Left colon (tissue), 2 donors: ENCODE measurements around the gene NSRP1. TPM values are rescaled to one million over a fixed set of nuclear protein-coding genes. Genes with fewer than 3 reads are reported as not detected.
"Not testable (repeated sequence)": the region's sequence is repeated elsewhere in the genome, so short reads cannot be mapped to it uniquely, and the experiment has no call there.

Experiments used
- ATAC-seq: fragments of 200-7000 bp; cut with Tn5 transposase; one replicate; pipeline ENCODE4 v1.9.1; 2020; ENCODE audit warnings: mild to moderate bottlenecking, moderate library complexity
- DNase-seq, 2 donors: peaks; one replicate each; pipeline ENCODE4 v3.0.0-alpha.2; 2020
- intact Hi-C, 2 donors: fragments of 100-400 bp; cut with DNase I in 1 of 2; cut with micrococcal nuclease in 1 of 2; formaldehyde crosslinking; loops; one replicate each; pipeline versions ENCODE4 v1.11.2 to v1.14.0; 2022; cut with DNase I, micrococcal nuclease
- total RNA-seq, 2 donors: library from RNA; stranded (reverse); fragmentation: NEBNext Ultra II Directional; extraction: Animal tissue kit (Norgen Biotek cat#: 25700); gene quantifications; one replicate each; pipeline ENCODE4 v1.2.1, GENCODE V29; 2021
- donor health status: DM: no; HTN: no; CAD: no.
- donor health status: DM: yes; HTN: yes; CAD: no.

NSRP1 gene
- total RNA-seq, 2 donors from 2014 or later: 19.9 to 28.0 TPM

- intact Hi-C loops: no loop called here
- ATAC-seq (peak; percentile 77), DNase-seq (no peak)
These were observed 53.9 kb downstream of the NSRP1 start for GRCh38 chr17:30170415-30170987.

GRCh38 chr17:30172560-30172959, 55.9 kb downstream of the NSRP1 start:
- ATAC-seq (no peak), DNase-seq (no peak)
- intact Hi-C loops: no loop called here

DNA sequence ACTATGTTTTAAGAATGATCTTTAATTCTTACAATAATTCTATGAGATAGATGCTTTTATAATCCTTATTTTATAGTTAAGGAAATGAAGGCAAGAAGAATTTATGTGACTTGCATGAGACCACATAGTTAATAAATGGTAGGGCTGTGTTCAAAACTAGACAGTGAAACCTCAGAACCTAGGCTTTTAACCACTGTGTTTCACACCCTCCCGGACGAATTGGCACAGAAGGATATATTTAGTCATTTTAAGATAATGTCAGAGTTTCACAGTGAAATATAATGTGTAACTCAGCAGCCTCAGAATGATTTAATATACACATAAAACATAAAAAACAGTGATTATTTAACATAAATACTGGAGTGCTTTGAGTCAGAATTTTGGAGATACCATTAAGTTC, 57.0 kb downstream of the NSRP1 start:
- ATAC-seq (no peak), DNase-seq (no peak)
- intact Hi-C loops: no loop called here

GRCh38 chr17:30174556-30174955, 57.9 kb downstream of the NSRP1 start:
- no peak for ATAC-seq
- DNase-seq: no peak
- intact Hi-C loops: no loop called here

DNA sequence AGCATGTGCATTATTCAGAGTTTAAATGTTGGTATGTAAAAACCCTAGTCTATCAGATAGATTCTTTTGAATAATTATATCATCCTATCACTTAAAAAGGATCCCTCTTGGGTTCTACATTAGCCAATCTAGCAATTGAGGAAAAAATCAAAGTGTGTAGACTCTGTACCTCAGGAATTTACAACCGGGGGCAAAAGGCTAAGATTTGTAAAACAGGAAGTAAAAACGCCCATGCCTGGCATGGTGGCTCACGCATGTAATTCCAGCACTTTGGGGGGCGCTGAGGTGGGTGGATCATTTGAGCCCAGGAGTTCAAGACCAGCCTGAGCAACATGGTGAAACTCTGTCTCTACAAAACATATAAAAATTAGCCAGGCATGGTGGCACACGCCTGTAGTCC, 60.2 kb downstream of the NSRP1 start:
- peak; percentile 12 to 30 for DNase-seq
- intact Hi-C loops: no loop called here
- ATAC-seq: peak; percentile 91

- ATAC-seq (no peak), DNase-seq (no peak)
- intact Hi-C loops: no loop called here
These were observed 70.1 kb downstream of the NSRP1 start for GRCh38 chr17:30186761-30187160.

- DNase-seq (no peak), ATAC-seq (no peak)
- intact Hi-C loops: no loop called here
These were observed 71.0 kb downstream of the NSRP1 start for GRCh38 chr17:30187573-30187972.

DNA sequence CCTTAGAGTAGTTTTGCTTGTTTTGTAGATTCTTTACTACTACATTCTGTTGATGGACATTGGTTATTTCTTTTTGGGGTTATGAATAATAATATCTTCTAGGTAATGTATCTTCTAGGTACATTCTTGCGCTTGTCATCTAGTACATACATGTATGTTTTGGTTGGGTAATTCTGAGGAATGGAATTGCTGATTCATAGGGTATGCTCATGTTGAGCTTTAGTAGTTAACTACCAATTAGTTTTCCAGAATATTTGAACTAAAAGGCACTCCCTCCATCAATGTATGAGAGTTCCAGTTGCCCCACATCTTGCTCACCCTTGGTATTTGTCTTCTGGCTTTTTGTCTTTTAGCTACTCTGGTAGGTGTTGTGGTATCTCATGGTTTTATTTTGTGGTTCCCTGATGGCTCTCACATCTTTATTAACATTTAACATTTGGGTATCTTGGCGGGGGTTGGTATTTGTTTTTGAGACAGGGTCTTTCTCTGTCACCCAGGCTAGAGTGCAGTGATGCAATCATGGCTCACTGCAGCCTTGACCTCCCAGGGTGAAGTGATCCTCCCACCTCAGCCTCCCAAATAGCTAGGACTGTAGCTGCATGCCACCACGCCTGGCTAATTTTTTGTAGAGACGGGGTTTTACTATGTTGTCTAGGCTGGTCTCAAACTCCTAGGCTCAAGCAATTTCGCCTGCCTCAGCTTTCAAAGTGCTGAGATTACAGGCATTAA, 71.8 kb downstream of the NSRP1 start:
- DNase-seq: no peak
- ATAC-seq: no peak
- intact Hi-C loops: no loop called here

- ATAC-seq: no peak
- intact Hi-C loops: no loop called here
- DNase-seq: no peak
These were observed 74.5 kb downstream of the NSRP1 start for GRCh38 chr17:30191072-30191471.

DNA sequence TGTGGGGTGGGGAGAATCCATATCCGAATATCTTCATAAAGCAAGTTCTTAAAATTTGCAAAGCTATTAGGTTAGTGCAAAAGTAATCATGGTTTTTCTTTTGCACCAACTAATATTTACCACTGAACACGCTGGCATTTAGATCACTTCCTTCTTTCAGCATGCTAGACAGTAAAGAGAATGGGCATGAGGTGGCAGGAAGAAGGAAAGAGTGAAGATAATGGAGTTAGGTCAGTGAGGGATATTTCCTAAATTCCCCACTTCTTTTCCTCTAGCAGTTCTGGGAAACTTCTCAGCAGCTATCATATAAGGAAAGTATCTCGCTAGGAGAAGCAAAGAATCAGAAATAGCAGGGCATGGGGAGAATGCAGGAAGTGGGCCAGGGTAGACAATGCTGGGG, 79.9 kb downstream of the NSRP1 start:
- intact Hi-C loops: no loop called here
- ATAC-seq (no peak), DNase-seq (no peak)

DNA sequence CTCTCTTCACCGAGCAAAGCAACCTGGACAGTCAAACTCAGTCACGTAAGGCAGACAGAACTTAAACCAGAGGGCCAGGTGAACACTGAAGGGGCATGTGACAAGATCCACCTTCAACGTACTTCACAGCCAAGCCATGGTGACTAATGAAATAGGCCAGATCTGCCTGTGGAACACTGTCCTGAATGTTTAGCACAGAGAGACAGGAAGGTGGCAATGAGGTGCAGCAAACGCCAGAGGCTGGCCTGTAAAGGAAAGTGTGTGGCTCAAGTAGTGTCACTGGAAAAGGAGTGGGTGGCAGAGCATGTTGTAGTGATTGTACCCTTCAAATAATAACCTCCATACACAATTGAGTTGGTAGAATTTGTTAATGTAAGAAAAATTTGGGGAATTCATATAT, 80.8 kb downstream of the NSRP1 start:
- no peak for DNase-seq
- intact Hi-C loops: no loop called here
- ATAC-seq: no peak

GRCh38 chr17:30199600-30199999, 83.0 kb downstream of the NSRP1 start:
- ATAC-seq: no peak
- intact Hi-C loops: no loop called here

GRCh38 chr17:30200106-30200505, 83.5 kb downstream of the NSRP1 start:
- no peak for ATAC-seq
- DNase-seq: no peak
- intact Hi-C loops: no loop called here

More at GRCh38 chr17:30199600-30199999, 83.0 kb downstream of the NSRP1 start:
- no peak for DNase-seq

DNA sequence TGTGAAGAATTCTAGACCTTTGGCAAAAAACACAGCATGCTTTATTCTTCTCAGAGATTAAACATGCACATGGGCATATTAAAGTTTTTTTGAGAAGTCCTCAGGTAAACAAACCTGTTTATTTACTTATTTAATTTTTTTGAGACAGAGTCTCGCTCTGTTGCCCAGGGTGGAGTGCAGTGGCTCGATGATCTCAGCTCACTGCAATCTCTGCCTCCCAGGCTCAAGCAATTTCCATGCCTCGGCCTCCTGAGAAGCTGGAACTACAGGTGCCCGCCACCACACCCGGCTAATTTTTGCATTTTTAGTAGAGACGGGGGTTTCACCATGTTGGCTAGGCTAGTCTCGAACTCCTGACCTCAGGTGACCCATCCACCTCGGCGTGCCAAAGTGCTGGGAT, 84.0 kb downstream of the NSRP1 start:
- intact Hi-C loops, ATAC-seq, DNase-seq: not testable (repeated sequence)

DNA sequence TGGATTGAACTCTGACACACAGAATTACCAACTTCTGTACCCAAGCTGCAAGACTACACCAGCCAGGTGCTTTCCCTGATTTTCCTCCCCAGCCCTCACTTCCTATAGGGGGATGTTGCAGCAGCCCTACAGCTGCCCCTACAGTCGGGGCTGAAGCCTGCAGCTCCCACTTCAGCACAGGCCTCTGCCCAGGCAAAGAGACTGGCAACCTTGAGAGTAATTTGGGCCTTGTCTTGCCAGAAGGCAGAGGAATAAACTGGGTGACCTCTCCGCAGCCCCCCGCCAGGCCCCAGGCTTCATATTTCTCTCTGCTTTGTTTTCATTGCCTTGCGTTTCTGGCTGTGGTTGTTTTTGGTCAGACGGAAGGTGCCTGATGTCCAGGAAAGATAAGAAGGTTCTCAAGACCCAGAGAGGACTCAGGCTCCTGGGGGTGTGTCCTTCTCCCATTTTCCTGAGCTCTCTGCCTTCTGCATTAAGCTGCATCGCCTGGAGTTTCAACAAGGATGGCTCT, 86.9 kb downstream of the NSRP1 start:
- intact Hi-C loops: no loop called here
- ATAC-seq: no peak
- DNase-seq: no peak

GRCh38 chr17:30207655-30208054, 91.0 kb downstream of the NSRP1 start:
- no peak for ATAC-seq
- intact Hi-C loops: no loop called here
- no peak for DNase-seq

DNA sequence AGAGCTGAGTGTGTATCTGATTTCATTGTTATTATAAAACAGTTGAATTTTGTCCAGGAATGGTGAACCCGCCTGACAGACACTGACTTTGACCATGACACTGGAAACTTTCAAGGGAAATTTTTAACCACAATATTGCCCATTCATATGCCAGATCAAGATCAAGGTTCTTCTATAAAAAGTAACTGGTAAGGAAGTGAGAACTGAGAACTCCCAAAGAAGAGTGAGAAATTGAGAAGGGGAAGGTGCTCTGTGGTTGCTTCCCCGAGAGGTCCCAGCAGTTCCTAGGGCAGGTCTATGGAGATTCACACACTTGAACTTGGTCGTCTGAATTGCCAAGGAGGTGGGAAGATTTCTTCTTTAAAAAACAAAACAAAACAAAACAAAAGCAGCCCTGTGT, 91.6 kb downstream of the NSRP1 start:
- intact Hi-C loops: no loop called here
- DNase-seq (no peak), ATAC-seq (no peak)

DNA sequence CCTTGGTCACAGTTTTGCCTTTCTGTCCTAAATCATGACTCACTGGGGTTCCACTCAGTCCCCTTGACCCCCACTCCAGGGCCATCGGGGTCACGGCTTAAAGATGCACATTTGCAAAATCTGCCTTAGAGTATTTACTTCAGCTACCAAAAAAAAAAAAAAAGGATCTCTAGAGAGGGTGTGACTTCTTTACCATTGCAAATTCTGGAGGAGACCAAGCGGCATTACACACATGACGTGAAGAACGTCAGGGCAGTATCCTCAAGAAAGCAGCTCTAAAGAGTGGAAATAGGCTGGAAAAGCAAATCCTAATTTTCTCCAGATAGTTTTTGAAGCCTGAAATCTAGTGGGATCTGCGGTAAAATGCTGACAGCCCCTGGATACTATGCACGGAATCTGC, 93.3 kb downstream of the NSRP1 start:
- intact Hi-C loops: no loop called here
- DNase-seq: no peak

DNA sequence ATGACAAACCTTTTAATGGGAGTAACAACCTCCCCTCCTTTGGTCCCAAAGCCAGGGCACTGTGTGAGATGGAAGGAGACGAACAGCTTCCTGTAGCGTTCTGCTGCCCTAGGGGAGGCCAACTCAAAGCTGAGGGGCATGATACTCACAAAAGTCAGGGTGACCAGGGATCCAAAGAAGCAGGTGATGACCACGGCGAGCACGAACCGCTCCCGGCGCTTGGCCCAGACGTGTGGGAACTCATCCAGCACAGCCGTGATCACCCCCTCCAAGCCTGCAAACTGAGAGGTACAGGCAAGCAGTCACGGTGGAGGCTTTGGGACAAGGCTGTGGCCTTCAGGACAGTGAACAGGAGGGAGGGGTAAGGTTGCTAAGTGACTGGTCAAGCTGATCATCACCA, 93.8 kb downstream of the NSRP1 start:
- intact Hi-C loops: no loop called here
- ATAC-seq (no peak), DNase-seq (no peak)

More for the DNA sequence above, 93.3 kb downstream of the NSRP1 start:
- no peak for ATAC-seq

- ATAC-seq (no peak), DNase-seq (no peak)
- intact Hi-C loops: no loop called here
These were observed 94.3 kb downstream of the NSRP1 start for GRCh38 chr17:30210901-30211300.

DNA sequence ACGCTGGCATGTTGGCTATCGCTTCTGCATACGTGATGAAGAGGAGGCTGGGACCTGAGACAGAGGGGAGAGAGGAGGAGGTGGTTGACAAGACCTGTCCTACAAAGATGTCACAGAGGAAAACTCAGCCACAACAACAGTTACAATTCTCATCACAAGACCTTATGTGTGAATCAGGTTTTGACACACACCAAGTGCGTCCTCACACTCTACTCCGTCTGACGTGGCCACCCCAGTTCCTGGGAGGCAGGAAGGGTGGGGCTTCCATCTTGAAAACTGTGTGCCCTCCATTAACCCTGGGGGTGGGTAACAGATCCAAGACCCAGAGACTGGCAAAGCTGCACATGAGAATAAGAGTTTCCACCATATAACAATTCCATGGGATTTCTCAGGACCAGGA, 94.8 kb downstream of the NSRP1 start:
- DNase-seq: no peak
- ATAC-seq: no peak
- intact Hi-C loops: no loop called here
